GM19328 (cell line): Measurements from ENCODE around the gene DPEP2NB.
"Not testable (repeated sequence)": the region's sequence is repeated elsewhere in the genome, so short reads cannot be mapped to it uniquely, and the experiment has no call there.

Source experiments
- ATAC-seq: cut with Tn5 transposase; IDR thresholded peaks from one replicate; pipeline ENCODE4 v1.9.1; 2021; ENCODE audit warnings: mild to moderate bottlenecking, moderate library complexity; ENCODE audit not compliant: unreplicated experiment

The DPEP2NB gene, protein sequence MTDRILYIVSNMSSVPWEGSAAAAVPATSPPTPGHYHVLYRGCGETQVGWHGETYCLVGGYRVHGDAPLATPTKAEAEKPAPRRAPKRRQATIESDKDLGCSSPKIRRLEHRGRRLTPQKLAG

GRCh38 chr16:68015681-68016080 is at the start of gene DPEP2NB:
Gene DPEP2NB (minus strand): TSS chr16:68015911. CDS start chr16:68015770, 141 bp downstream.
- ATAC-seq = no peak

- ATAC-seq = no peak
These were observed 49.2 kb upstream of the DPEP2NB start for GRCh38 chr16:68064791-68065365.

GRCh38 chr16:68062910-68063393 is 47.2 kb upstream of the DPEP2NB start:
- no peak for ATAC-seq

GRCh38 chr16:68061396-68061795 is 45.7 kb upstream of the DPEP2NB start:
- no peak for ATAC-seq

DNA sequence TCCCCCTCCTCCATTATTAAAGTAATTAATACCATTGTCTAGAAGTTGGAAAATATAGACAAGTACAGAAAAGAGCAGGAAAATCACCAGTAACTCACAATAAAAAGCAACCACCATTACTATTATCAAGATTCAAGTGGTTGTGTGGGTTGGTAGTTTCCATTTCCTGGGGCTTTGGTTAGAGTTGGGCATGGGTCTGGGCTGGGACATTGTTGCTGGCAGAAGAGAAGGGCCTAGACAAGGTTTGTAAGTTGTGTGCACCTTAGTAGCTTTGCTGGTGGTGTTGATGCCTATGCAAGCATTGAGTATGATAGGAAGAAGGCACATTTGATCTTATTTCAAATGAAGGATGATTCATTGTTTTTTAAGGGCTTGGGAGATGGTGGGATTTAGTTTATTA is 44.1 kb upstream of the DPEP2NB start:
- ATAC-seq = no peak

DNA sequence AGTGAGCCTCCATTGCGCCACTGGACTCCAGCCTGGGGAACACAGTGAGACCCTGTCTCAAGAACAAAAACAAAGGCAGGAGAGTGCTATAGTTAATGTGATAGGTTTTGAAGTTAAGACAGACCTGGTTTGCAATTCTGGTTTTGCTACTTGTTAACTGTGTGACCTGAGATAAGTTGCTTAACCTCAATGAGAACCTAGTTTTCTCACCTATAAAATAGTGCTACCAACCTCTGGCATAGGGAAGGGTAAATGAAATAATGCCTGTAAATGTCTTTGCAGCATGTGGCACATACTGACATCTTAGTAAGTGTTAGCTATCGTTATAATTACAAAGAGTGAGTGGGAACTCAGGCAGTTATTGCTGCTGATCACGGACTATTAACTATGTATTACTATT is 39.7 kb upstream of the DPEP2NB start:
- no peak for ATAC-seq

GRCh38 chr16:68049449-68049848 is 33.7 kb upstream of the DPEP2NB start:
- no peak for ATAC-seq

GRCh38 chr16:68047987-68048386 is 32.3 kb upstream of the DPEP2NB start:
- ATAC-seq = no peak

DNA sequence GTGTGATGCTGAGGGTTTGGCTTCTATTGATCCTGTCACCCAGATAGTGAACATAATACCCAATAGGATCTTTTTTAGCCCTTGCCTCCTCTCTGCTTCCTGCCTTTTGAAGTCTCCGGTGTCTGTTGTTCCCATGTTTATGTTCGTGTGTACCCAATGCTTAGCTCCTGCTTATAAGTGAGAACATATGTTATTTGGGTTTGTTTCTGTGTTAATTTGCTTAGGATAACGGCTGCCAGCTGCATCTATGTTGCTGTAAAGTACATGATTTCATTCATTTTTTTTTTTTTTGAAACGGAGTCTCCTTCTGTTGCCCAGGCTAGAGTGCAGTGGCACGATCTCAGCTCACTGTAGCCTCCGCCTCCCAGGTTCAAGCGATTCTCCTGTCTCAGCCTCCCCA is 30.4 kb upstream of the DPEP2NB start:
- no peak for ATAC-seq

DNA sequence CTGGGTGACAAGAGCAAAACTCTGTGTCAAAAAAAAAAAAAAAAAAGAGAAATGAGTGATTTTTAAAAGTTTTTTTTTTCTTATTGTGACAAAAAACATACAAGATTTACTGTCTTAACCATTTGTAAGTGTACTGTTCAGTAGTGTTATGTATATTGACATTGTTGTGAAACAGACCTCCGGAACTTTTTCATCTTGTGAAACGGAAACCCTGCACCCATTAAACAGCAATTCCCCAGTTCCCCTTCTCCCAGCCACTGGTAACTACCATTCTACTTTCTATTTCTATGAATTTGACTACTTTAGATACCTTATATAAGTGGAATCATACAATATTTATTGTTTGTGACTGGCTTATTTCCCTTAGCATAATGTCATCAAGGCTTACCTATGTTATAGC is 26.1 kb upstream of the DPEP2NB start:
- ATAC-seq = no peak

GRCh38 chr16:68040506-68041288 is 25.0 kb upstream of the DPEP2NB start:
- peak; percentile 55 for ATAC-seq

- ATAC-seq = no peak
These were observed 22.3 kb upstream of the DPEP2NB start for GRCh38 chr16:68037841-68038597.

GRCh38 chr16:68035227-68035626 is 19.5 kb upstream of the DPEP2NB start:
- no peak for ATAC-seq

- no peak for ATAC-seq
These were observed 17.4 kb upstream of the DPEP2NB start for GRCh38 chr16:68033101-68033500.

GRCh38 chr16:68031951-68032350 is 16.2 kb upstream of the DPEP2NB start:
- ATAC-seq = no peak

- ATAC-seq = not testable (repeated sequence)
These were observed 14.4 kb upstream of the DPEP2NB start for GRCh38 chr16:68030108-68030507.

GRCh38 chr16:68028996-68029395 is 13.3 kb upstream of the DPEP2NB start:
- ATAC-seq = no peak

- peak; percentile 65 for ATAC-seq
These were observed 7.2 kb upstream of the DPEP2NB start, which contains the start of the genes DDX28 and DUS2 for GRCh38 chr16:68022728-68023537. Gene DDX28 (minus strand): TSS chr16:68023232. CDS start chr16:68023202, 30 bp downstream. Gene DUS2 (plus strand): TSS chr16:68023284. CDS start chr16:68038024, 14,740 bp downstream.

DNA sequence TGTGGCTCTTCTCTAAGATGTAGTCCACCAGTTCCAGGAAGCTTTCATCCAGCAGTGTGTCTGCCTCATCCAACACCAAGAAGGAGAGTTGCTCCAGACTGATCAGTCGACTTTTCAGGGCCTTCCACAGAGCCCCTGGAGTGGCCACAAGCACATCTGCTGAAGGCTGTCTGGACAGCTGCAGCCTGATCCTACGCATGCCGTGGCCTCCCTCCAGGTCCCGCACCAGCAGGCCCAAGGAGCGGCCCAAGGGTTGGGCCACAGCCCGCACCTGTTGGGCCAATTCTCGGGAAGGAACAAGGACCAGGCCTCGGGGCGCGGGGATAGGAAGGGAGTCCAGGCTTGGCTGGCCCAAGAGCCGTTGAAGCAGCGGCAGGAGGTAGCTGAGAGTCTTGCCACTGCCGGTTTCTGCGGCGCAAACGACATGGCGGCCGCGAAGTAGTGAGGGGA is 6.6 kb upstream of the DPEP2NB start:
- ATAC-seq = peak; percentile 13

- no peak for ATAC-seq
These were observed 5.8 kb upstream of the DPEP2NB start for GRCh38 chr16:68021490-68021889.
